Measurements from ENCODE around the gene IL31.

Gene IL31

GRCh38 chr12:122192441-122192840, 18.4 kb upstream of the IL31 start:
- no peak overlapping the region for H3K4me3 ChIP-seq (ENCODE audit: low read depth, low read length)
- TF ChIP-seq CTCF (IDR thresholded peaks at IDR 0.05; ENCODE audit: insufficient read depth, low read depth, low read length, missing control alignments) = no peak
- DNase-seq (ENCODE audit: low read depth) = no peak

- peak; percentile 78 for DNase-seq (ENCODE audit: low read depth)
- no peak overlapping the region for H3K4me3 ChIP-seq (ENCODE audit: low read depth, low read length)
- peak; percentile 91 for TF ChIP-seq CTCF (IDR thresholded peaks at IDR 0.05; ENCODE audit: insufficient read depth, low read depth, low read length, missing control alignments)
Observed at GRCh38 chr12:122190842-122191668, 17.0 kb upstream of the IL31 start.

GRCh38 chr12:122189626-122190475, 15.8 kb upstream of the IL31 start:
- no peak for DNase-seq (ENCODE audit: low read depth)
- TF ChIP-seq CTCF (IDR thresholded peaks at IDR 0.05; ENCODE audit: insufficient read depth, low read depth, low read length, missing control alignments) = no peak

GRCh38 chr12:122187466-122187865, 13.4 kb upstream of the IL31 start:
- no peak for TF ChIP-seq CTCF (IDR thresholded peaks at IDR 0.05; ENCODE audit: insufficient read depth, low read depth, low read length, missing control alignments)
- H3K4me3 ChIP-seq (ENCODE audit: low read depth, low read length) = no peak overlapping the region
- no peak for DNase-seq (ENCODE audit: low read depth)

More at GRCh38 chr12:122189626-122190475, 15.8 kb upstream of the IL31 start:
- H3K4me3 ChIP-seq (ENCODE audit: low read depth, low read length) = no peak overlapping the region

- no peak for TF ChIP-seq CTCF (IDR thresholded peaks at IDR 0.05; ENCODE audit: insufficient read depth, low read depth, low read length, missing control alignments)
- H3K4me3 ChIP-seq (ENCODE audit: low read depth, low read length) = no peak overlapping the region
- no peak for DNase-seq (ENCODE audit: low read depth)
Observed at GRCh38 chr12:122185494-122186082, 11.6 kb upstream of the IL31 start.

GRCh38 chr12:122185079-122185478, 11.1 kb upstream of the IL31 start:
- no peak for TF ChIP-seq CTCF (IDR thresholded peaks at IDR 0.05; ENCODE audit: insufficient read depth, low read depth, low read length, missing control alignments)
- no peak overlapping the region for H3K4me3 ChIP-seq (ENCODE audit: low read depth, low read length)
- no peak for DNase-seq (ENCODE audit: low read depth)
